Activated CD4-positive, alpha-beta T cell treated with anti-CD3 and anti-CD28 coated beads for 24 hours (primary cell): Measurements from ENCODE around the gene TTC32.

ENCODE experiments used
- DNase-seq, 2 donors: peaks; one replicate each; pipeline ENCODE4 v3.0.0-alpha.2; 2020; ENCODE audit warnings: low read depth in 2 of 2

Gene TTC32

DNA sequence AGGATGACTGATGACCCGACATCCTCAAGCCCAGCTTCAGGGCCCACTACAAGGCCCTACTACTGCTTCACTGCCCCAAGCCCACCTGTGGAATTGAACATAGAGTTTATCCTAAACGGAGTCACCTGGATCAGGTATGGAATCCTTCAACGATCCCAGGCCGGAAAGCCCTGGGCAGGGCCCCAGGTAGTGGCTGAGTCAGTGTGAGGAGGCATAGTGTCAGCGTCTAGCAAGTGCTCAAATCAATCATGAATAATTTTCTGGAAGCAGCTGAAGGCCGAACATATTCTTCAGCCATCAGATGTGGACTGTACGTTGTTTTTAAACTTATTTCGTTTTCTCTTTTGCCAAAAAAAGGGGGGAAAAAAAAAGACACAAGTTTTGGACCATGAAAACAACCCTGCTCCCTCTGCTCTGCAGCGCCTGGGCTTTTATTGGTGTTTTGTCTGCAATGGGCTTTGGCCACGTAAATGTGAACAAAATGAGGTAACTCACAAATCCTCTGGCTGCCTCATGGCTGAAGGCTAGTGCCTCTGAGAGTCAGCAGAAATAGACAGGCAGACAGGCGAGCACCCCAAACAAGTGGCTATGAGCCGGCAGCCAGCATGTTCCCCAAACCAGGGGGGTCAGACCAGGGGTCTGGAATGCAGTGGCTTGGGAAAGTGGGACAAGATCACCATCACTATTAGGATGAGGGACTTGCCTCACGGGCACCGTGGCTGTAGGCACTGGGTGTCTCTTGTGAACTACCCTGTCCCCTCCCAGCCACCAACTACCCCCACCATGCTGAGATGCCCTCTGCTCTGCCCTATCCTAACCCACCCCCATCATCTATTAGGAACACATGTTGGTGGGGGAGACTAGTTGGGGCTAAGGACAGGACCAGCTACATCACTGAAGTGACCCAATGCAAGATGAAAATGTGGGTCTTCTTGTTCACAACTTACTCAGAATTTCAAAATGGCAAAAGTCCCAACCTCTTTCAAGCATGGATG is 51.4 kb downstream of the TTC32 start:
- DNase-seq: no peak

DNA sequence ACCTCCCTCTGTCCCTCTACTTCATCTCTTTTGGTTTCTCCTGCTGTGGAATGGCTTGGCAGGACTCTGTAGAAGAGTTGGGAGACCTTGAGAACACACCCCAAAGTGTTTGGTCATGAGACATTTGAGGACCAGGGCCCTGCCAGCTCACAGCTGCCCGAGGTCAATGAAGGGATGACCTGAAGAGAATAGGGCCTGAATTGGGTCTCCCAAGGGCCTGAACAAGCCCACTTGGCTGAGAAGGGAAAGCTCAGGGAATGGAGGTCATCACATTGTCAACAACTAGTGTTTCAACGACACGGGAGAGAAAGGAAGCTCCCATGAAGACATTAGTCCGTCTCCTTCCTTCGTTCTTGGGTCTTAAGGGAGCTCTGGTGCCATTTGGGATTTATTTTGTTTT is 52.8 kb downstream of the TTC32 start:
- DNase-seq: no peak

DNA sequence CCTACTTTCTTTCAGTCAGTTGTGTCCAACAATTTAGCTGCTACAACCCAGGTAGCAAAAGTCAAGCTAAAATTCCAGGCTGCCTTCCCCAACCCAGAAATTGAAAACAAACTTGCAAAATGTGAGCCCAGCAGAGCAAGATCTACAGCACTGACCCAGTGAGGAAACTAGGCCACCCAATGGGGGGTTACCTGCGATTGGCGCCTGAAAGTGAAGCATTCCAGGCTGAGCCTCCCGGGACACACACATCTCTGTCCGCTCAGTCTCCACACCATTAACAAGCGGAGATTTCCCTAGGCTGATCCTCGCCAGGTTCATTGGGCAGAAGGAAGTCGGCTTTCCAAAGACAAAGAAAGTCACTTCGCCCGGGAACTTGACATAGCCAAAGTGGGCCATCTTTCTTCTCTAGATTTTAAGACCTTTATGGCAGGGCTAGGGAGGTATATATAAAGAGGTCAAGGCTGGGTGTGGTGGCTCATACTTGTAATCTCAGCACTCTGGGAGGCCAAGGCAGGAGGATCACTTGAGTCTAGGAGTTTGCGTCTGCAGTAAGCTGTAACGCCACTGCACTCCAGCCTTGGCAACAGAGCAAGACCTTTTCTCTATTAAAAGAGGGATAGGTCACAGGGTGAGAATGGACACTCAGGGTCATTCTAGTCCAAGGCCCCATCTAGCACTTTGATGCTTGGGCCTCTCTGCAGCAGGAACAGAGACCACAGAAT is 53.6 kb downstream of the TTC32 start:
- DNase-seq: no peak

DNA sequence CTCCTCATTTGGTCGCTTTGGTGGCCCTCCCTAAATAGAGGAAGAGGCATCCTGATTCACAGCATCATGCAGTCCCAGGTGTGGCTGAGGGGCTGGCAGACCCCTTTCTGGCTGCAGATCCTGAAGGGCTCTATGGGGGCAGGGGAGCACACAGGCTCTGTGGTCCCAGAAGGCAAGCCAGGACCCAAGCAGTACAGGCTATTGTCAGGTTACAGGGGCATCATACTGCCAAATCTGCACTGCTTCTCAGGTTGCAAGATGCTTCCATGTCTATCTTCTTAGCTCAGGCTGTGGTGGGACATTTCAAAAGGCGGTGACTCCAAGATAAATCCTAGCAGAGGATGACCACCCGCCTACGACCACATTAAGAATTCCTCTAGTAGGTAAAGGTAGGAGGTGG is 54.3 kb downstream of the TTC32 start:
- DNase-seq: no peak
